GF-D8 (cell line): ENCODE results near the gene BAD.

Experiments used
- DNase-seq: peaks from one replicate; lab custom pipeline; 2025; lab: John Stamatoyannopoulos, UW

BAD gene

GRCh38 chr11:64244107-64244506 is 40.4 kb downstream of the BAD start:
- DNase-seq: no peak

GRCh38 chr11:64243236-64243854 is 41.1 kb downstream of the BAD start:
- DNase-seq: no peak

GRCh38 chr11:64241491-64242374 is 42.7 kb downstream of the BAD start:
- peak; percentile 96 for DNase-seq

GRCh38 chr11:64241241-64241490 is 43.3 kb downstream of the BAD start:
- DNase-seq: no peak

- peak; percentile 91 for DNase-seq
Observed at GRCh38 chr11:64240435-64241240, 43.8 kb downstream of the BAD start, which contains the start of gene FKBP2. Gene FKBP2, plus strand, starts transcription at chr11:64241095. Its CDS starts 1,293 bp downstream, at chr11:64242388.

- peak; percentile 70 for DNase-seq
Observed at GRCh38 chr11:64239662-64240434, 44.6 kb downstream of the BAD start.

GRCh38 chr11:64238999-64239398 is 45.5 kb downstream of the BAD start:
- peak; percentile 81 for DNase-seq

- DNase-seq: no peak
Observed at GRCh38 chr11:64238076-64238475, 46.4 kb downstream of the BAD start.

GRCh38 chr11:64237484-64237951 is 46.9 kb downstream of the BAD start:
- no peak for DNase-seq

GRCh38 chr11:64235437-64236161 is 48.9 kb downstream of the BAD start:
- no peak for DNase-seq

GRCh38 chr11:64234647-64235379 is 49.7 kb downstream of the BAD start:
- DNase-seq: no peak

- DNase-seq: no peak
Observed at GRCh38 chr11:64233913-64234586, 50.4 kb downstream of the BAD start, which contains the start of gene VEGFB. Gene VEGFB, plus strand, starts transcription at chr11:64234584. Its CDS starts 250 bp downstream, at chr11:64234834.

- DNase-seq: no peak
Observed at GRCh38 chr11:64232967-64233315, 51.5 kb downstream of the BAD start.

GRCh38 chr11:64232182-64232966 is 52.1 kb downstream of the BAD start:
- no peak for DNase-seq

- DNase-seq: no peak
Observed at GRCh38 chr11:64231546-64231945, 52.9 kb downstream of the BAD start.

GRCh38 chr11:64230985-64231365 is 53.5 kb downstream of the BAD start:
- no peak for DNase-seq

GRCh38 chr11:64230171-64230984 is 54.1 kb downstream of the BAD start, which contains the start of gene DNAJC4:
Gene DNAJC4, plus strand, starts transcription at chr11:64230548. Its CDS starts 307 bp downstream, at chr11:64230855.
- DNase-seq: no peak

- no peak for DNase-seq
Observed at GRCh38 chr11:64229744-64230170, 54.7 kb downstream of the BAD start.
